K562 (cell line): ENCODE measurements around the gene TAF5. TPM values are rescaled to one million over a fixed set of nuclear protein-coding genes. Genes with fewer than 3 reads are reported as not detected.

Experiments used
- ARID2 ChIP-seq: fragments of 450-650 bp; IDR thresholded peaks from 2 replicates; pipeline ENCODE4 v1.6.1; 2017; ENCODE audit warnings: antibody characterized with exemption, mild to moderate bottlenecking
- ASH1L ChIP-seq: fragments of 450-650 bp; IDR thresholded peaks from 2 replicates; pipeline ENCODE4 v1.6.1; 2018; ENCODE audit warnings: borderline replicate concordance, mild to moderate bottlenecking, low read depth; ENCODE audit not compliant: partially characterized antibody
- CHD2 ChIP-seq: IDR thresholded peaks from 2 replicates; pipeline ENCODE4 v1.6.1; 2011; ENCODE audit warnings: low read depth, low read length
- KDM5B ChIP-seq: fragments of 200-600 bp; sonication (generic); IDR thresholded peaks from 2 replicates; pipeline ENCODE4 v1.6.1; 2012; ENCODE audit warnings: low read depth, mild to moderate bottlenecking, moderate library complexity, low read length, control low read depth, inconsistent platforms; ENCODE audit not compliant: insufficient replicate concordance
- KLF1 ChIP-seq: fragments of 450-650 bp; IDR thresholded peaks from 2 replicates; pipeline ENCODE4 v1.6.1; 2016; ENCODE audit warnings: missing genetic modification characterization, missing compliant biosample characterization
- NFRKB ChIP-seq: fragments of 450-650 bp; IDR thresholded peaks from 2 replicates; pipeline ENCODE4 v1.6.1; 2016; ENCODE audit warnings: low read depth
- RB1 ChIP-seq: fragments of 450-650 bp; IDR thresholded peaks from 2 replicates; pipeline ENCODE4 v1.6.1; 2017; ENCODE audit warnings: low read depth, mild to moderate bottlenecking
- SAP30 ChIP-seq: fragments of 200-600 bp; sonication (generic); IDR thresholded peaks from 2 replicates; pipeline ENCODE4 v1.6.1; 2012; ENCODE audit warnings: borderline replicate concordance, low read depth, mild to moderate bottlenecking, moderate library complexity, low read length, control low read depth, inconsistent platforms; ENCODE audit not compliant: insufficient read depth, poor library complexity, severe bottlenecking
- SIN3A ChIP-seq, 2 experiments: fragments of 150-350 bp in 1 of 2; IDR thresholded peaks; 2 replicates each; pipeline ENCODE4 v1.6.1; 2011 to 2016; ENCODE audit warnings: borderline replicate concordance in 2 of 2, low read depth in 2 of 2, low read length in 2 of 2, mild to moderate bottlenecking in 2 of 2, moderate library complexity in 2 of 2; ENCODE audit not compliant: control insufficient read depth in 1 of 2
- TBP ChIP-seq: optimal IDR thresholded peaks from 2 replicates; pipeline ENCODE3; 2011; ENCODE audit warnings: low read depth, low read length, improper control_type of control experiment
- THAP12 ChIP-seq: fragments of 250-450 bp; sonication (Bioruptor Pico); IDR thresholded peaks from 2 replicates; pipeline ENCODE4 v1.9.0; 2021; ENCODE audit warnings: mild to moderate bottlenecking, inconsistent platforms
- ZNF318 ChIP-seq, 2 experiments: fragments of 450-650 bp; IDR thresholded peaks; 2 replicates each; pipeline ENCODE4 v1.6.1; 2016; ENCODE audit warnings: mild to moderate bottlenecking in 2 of 2, borderline replicate concordance in 1 of 2, low read depth in 1 of 2, moderate library complexity in 1 of 2
- polyA plus RNA-seq, 8 experiments: library from polyadenylated mRNA; depleted of rRNA in 4 of 8; stranded (reverse) in 5 of 8; unstranded in 3 of 8; fragments of >200 nt; fragmentation: Nextera tagmentation in 2 of 8; fragmentation: Illumina TruSeq in 1 of 8; extraction: Ambion mirVana in 2 of 8; extraction: Trizol in 1 of 8; gene quantifications; 2 replicates each; pipeline versions ENCODE4 v1.2.1 to v1.2.3, GENCODE V29; 2011 to 2014; ENCODE audit warnings: inconsistent platforms in 1 of 8, missing spikeins in 1 of 8
- total RNA-seq, 7 experiments: library from RNA; depleted of rRNA in 6 of 7; stranded (reverse); fragments of >200 nt in 6 of 7; fragmentation: Illumina TruSeq in 2 of 7; extraction: Trizol in 2 of 7; gene quantifications; 2 replicates each; pipeline versions ENCODE4 v1.2.1 to v1.2.3, GENCODE V29; 2011 to 2021; ENCODE audit warnings: low replicate concordance in 1 of 7
- TF ChIP-seq, protein P1 (sequence below), 2 experiments: IDR thresholded peaks; 2 replicates each; pipeline ENCODE4 v1.6.1; 2011; ENCODE audit warnings: borderline replicate concordance in 1 of 2, control low read depth in 1 of 2, low read depth in 1 of 2, low read length in 1 of 2, mild to moderate bottlenecking in 1 of 2, mixed read lengths in 1 of 2, moderate library complexity in 1 of 2; ENCODE audit not compliant: insufficient read depth in 1 of 2, insufficient read length in 1 of 2, poor library complexity in 1 of 2, severe bottlenecking in 1 of 2; ENCODE audit errors: extremely low read depth in 1 of 2

TAF5 gene
- total and polyA plus RNA-seq, 9 of the 15 experiments (the other 6 are each of a cell fraction or from before 2014, with no cell fraction given) = 4.2 to 11.9 (median 9.3) TPM

DNA sequence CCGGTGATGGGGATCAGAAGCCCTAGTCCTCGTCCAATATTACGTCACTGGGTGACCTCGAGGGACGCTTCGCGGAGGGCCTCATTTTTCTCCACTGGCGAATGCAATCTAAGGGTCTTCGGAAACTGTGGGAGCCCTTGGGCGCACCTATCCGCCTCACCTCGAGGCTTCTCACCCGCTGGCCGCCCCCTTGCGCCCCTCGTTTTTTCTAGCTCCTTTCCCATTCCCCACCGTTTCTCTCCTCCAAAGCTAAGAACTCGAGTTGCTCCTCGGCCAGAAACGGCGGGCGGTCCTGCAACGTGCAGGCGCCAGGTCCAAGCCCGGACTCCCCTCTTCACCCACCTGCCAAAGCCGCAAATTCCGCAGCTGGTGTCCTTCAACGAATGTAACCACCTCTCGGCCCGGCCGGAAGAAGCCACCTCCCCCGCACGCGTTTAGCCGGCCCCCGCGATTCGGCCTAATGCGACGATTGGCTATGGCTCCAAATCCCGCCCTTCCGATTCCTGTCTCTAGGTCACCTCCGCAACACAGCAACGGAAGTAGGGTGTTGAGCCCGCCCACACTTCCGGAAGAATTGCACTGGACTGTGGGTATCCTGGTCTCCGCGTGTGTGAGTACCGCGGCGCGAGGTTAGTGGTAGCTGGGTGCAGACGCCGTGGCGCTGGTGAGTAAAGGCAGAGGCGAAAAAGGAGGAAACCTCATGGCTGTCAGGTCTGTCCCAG is 28.5 kb downstream of the TAF5 start, which contains the start of the genes ATP5MK and PDCD11 (continued):
- TF ChIP-seq ZNF318 (IDR thresholded peaks at IDR 0.05; ENCODE audit: borderline replicate concordance in 1 of 2, low read depth in 1 of 2) (no peak), SIN3A (IDR thresholded peaks at IDR 0.05; ENCODE audit: borderline replicate concordance in 2 of 2, control insufficient read depth in 1 of 2, low read depth in 2 of 2, low read length in 2 of 2) (peak; percentile 60 to 61; a peak in 2 of 4 replicates), CHD2 (peak; percentile 53; the same call in 1 of the 2 replicates), RB1 (peak; percentile 19), KDM5B (peak; percentile 82), ASH1L (no peak), SAP30 (peak; percentile 77), KLF1 (0 out of 2 replicates have a peak, but pooled peaks have one; percentile 16), ARID2 (no peak), TBP (peak; percentile 79), NFRKB (0 out of 2 replicates have a peak, but pooled peaks have one; percentile 50), THAP12 (no peak)
- TF ChIP-seq, protein P1, sequence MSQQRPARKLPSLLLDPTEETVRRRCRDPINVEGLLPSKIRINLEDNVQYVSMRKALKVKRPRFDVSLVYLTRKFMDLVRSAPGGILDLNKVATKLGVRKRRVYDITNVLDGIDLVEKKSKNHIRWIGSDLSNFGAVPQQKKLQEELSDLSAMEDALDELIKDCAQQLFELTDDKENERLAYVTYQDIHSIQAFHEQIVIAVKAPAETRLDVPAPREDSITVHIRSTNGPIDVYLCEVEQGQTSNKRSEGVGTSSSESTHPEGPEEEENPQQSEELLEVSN (IDR thresholded peaks at IDR 0.05; ENCODE audit: borderline replicate concordance in 1 of 2, extremely low read depth in 1 of 2, insufficient read depth in 1 of 2, insufficient read length in 1 of 2, low read depth in 1 of 2, low read length in 1 of 2, poor library complexity in 1 of 2, severe bottlenecking in 1 of 2) = peak; percentile 62 to 66
